Measurements from ENCODE around the gene CPA4.
"Not testable (repeated sequence)": the region's sequence is repeated elsewhere in the genome, so short reads cannot be mapped to it uniquely, and the experiment has no call there.

CPA4 gene
- 0 to 0.09 reads per million in 2 donors for total RNA-seq

DNA sequence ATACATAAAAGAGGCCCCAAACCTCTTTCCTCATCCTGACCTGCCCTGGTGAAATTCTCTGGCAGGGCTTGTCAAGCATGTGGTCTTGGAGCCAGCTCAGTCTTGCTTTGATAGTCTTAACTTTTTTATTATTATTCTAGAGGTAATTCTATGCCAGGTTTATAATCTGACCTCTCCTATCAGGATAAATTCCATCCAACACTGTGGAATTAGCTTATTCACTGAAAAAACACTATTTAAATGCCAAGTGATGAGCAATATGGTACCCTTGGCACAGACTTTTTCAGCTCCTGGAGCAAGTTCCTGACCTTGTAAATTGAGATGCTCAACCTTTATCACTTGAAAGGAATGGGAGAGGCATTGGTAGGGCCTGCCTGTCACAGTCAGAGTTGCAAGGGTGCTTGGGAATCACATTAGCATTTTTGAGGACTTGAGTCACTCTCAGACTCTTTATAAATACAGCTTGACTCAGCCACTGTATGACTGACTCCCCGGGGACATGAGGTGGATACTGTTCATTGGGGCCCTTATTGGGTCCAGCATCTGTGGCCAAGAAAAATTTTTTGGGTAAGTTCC is at the start of gene CPA4:
TSS of gene CPA4 (plus strand) at position 480 of the 576 bp plus-strand sequence. CDS start at position 500, 20 bp downstream.
- DNase-seq: no peak

DNA sequence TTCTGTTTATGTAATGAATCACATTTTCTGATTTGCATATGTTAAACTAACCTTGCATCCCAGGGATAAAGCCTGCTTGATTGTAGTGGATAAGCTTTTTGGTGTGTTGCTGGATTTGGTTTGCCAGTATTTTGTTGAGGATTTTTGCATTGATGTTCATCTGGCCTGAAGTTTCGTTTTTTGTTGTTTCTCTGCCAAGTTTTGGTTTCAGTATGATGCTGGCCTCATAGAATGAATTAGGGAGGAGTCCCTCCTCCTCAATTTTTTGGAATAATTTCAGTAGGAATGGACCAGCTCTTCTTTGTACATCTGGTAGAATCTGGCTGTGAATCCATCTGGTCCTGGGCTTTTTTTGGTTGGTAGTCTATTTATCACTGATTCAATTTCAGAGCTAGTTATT is 49.5 kb upstream of the CPA4 start:
- DNase-seq: not testable (repeated sequence)

- not testable (repeated sequence) for DNase-seq
These were observed 46.5 kb upstream of the CPA4 start for GRCh38 chr7:130246491-130246890.

GRCh38 chr7:130248842-130249241 is 44.1 kb upstream of the CPA4 start:
- not testable (repeated sequence) for DNase-seq

DNA sequence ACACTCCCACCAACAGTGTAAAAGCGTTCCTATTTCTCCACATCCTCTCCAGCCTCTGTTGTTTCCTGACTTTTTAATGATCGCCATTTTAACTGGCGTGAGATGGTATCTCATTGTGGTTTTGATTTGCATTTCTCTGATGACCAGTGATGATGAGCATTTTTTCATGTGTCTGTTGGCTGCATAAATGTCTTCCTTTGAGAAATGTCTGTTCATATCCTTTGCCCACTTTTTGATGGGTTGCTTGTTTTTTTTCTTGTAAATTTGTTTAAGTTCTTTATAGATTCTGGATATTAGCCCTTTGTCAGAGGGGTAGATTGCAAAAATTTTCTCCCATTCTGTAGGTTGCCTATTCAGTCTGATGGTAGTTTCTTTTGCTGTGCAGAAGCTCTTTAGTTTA is 43.3 kb upstream of the CPA4 start:
- not testable (repeated sequence) for DNase-seq

GRCh38 chr7:130254555-130254954 is 38.4 kb upstream of the CPA4 start:
- DNase-seq: no peak

GRCh38 chr7:130256704-130257103 is 36.3 kb upstream of the CPA4 start:
- DNase-seq: no peak

- no peak for DNase-seq
These were observed 34.4 kb upstream of the CPA4 start for GRCh38 chr7:130258494-130259078.

- DNase-seq: no peak
These were observed 30.5 kb upstream of the CPA4 start for GRCh38 chr7:130262448-130262847.

- DNase-seq: no peak
These were observed 29.8 kb upstream of the CPA4 start for GRCh38 chr7:130263130-130263529.

GRCh38 chr7:130266258-130266960 is 26.6 kb upstream of the CPA4 start, which contains the start of gene CPA2:
Gene CPA2, plus strand, starts transcription at chr7:130266863. Its CDS starts 19 bp downstream, at chr7:130266882.
- no peak for DNase-seq

- DNase-seq: no peak
These were observed 26.0 kb upstream of the CPA4 start for GRCh38 chr7:130266961-130267321.

GRCh38 chr7:130268463-130269317 is 24.3 kb upstream of the CPA4 start:
- DNase-seq: no peak

DNA sequence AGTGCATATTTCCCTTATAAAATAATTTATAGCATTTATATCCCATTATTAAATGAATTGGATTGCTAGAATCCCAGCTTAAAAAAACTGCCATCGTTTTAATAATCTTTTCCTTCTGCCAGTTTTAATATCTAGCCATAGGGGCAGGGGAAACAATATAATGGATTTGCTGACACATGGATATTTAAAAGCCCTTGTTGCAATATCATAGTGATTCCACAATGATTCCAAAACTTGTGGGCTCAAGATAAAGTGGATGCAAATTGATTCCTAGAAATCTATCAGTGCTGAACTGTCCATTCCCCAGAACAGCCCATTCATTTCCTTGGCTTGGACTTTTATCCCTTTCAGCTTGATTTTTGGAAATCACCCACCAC is 23.7 kb upstream of the CPA4 start:
- DNase-seq: no peak

- no peak for DNase-seq
These were observed 21.8 kb upstream of the CPA4 start for GRCh38 chr7:130270947-130271800.

- DNase-seq: no peak
These were observed 20.4 kb upstream of the CPA4 start for GRCh38 chr7:130272381-130273080.

DNA sequence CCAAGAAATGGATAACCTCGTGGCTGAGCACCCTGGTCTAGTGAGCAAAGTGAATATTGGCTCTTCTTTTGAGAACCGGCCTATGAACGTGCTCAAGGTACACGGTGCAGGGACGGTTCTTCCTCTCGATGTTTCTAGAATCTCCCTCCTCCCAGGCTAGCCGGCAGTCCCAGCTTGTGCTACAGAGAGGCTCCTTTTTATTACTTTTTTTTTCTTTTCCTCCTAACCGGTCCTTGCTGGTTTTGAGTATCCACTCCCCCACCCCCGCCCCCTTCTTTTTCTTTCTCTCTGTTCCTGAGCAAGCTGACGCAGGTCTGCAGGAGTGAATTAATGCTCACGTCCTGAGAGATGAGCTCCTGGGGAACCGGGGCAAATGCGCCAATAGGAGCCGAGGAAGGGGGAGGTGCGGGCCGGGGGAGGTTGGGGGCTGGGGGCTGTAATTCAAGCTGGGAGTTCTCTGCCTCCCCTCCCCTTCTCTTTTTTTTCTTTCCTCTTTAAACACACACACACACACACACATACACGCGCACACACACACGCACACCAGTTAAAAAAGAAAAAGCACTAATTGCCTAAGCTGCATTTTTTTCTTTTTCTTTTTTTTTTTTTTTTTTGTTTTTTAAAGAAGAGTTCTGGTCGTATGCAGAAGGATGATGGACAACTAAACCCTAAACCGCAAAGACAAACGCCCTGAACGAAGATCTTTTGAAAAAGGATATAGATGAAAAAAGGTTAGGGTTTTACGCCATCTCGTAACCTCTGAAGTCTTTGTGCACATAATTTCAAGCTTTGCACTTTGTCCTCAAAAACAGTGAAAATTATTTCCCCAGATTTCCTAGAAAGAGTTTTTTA is 19.7 kb upstream of the CPA4 start:
- DNase-seq: no peak

- no peak for DNase-seq
These were observed 19.1 kb upstream of the CPA4 start for GRCh38 chr7:130273933-130274255.

DNA sequence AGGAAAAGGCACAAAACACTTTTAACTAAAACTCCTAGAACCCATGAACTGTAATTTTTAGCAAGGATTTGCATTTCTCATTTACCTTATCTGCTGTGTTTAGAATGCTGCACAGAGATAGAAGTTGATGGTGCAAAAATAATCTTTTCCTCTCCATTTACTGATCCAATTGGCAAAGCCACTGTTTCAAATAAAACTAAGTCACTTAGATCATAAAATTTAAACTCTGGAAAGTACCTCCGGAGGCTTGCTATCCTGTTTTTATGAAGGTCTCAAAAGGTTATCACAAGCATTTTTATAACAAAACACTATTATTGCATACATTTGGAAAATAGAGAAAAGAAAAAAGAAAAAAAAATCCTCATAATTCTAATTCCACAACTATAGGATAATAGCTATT is 18.7 kb upstream of the CPA4 start:
- DNase-seq: no peak

DNA sequence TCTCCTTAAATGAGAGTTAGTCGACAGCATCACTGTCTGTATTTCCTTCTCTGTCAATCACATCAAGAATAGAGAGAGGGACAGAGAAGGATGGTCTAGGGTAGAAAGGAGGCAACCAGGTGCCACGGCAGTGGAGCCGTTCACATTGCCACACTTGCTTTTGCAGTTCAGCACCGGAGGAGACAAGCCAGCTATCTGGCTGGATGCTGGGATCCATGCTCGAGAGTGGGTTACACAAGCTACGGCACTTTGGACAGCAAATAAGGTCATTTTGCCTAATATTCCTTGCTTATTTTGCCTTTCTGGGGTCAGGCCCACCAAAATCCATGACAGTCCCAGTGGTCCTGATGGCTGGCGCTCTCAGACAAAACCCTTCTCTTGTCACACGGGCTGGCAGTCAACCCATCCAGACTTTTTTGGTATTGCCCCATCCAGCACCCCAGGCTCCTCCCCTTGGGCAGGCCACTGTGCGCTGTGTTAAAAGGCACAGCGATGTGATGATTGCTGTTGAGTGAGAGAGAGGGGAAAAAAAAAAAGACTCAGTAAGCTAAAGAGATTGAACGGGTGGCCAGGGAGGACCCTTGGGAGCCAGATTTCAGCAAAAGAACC is 17.9 kb upstream of the CPA4 start:
- no peak for DNase-seq

Measured in activated gamma-delta T cell (primary cell).